ENCODE results near the gene AXIN2. TPM values are rescaled to one million over a fixed set of nuclear protein-coding genes. Genes with fewer than 3 reads are reported as not detected.

Gene AXIN2
- polyA plus RNA-seq, 3 donors = 0.10 TPM; not detected in 2

DNA sequence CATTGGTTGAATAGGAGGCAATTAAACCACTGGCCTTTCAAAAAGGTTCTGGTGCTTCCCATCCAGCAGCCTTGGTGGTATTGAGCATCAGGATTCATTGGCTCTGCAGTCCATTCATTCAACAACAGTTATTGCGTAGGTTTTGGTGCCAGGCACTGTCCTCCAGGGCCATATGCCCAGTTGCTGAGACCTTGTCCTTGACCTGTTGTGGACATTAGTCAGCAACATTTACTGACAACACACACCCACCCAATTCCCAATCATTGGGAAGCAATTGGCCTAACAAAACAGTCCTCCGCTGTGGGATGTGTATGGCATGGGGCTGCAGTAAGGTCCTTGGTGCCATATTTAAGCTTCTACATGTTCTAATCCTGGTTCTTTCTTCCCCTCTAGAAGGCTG, 82.2 kb downstream of the AXIN2 start:
- no peak overlapping the region for H3K4me3 Mint-ChIP-seq
- H3K36me3 Mint-ChIP-seq = no peaks in the 10 kb centered on the region
- H3K79me2 ChIP-seq (ENCODE audit: insufficient read depth, low read length) = no peaks in the 10 kb centered on the region
- H3K36me3 ChIP-seq (replicated peaks in 1 of 2; ENCODE audit: control insufficient read depth in 1 of 2, insufficient read depth in 2 of 2, low read length in 2 of 2) = no peaks in the 10 kb centered on the region
- intact Hi-C loops (cut with micrococcal nuclease) = no loop called here
- no peak for DNase-seq
- H3K27me3 Mint-ChIP-seq (ENCODE audit: low read depth in 3 of 3) = peaks cover 0 to 4% (median 0%) of the 10 kb centered on the region in 3 donors
- peaks cover 0 to 10% of the 10 kb centered on the region in 2 donors for H3K9me3 ChIP-seq (replicated peaks in 1 of 2; ENCODE audit: control insufficient read depth in 1 of 2, insufficient read depth in 1 of 2, low read length in 2 of 2)
- H3K9me3 Mint-ChIP-seq = peaks cover 7 to 24% (median 12%) of the 10 kb centered on the region in 7 donors
- WGBS (ENCODE audit: insufficient coverage) = no CpG with 5 or more reads among the region's 2 CpGs
- no peaks in the 10 kb centered on the region for H4K20me1 ChIP-seq (ENCODE audit: insufficient read depth, low read length)
- no peak overlapping the region for H3K27ac Mint-ChIP-seq
- H3K9ac ChIP-seq (ENCODE audit: insufficient read depth, low read length, poor library complexity, severe bottlenecking) = no peak overlapping the region
- H3K4me3 ChIP-seq (replicated peaks in 1 of 3; ENCODE audit: low read depth in 2 of 3, low read length in 3 of 3) = no peak overlapping the region
- no peak overlapping the region for H3K4me2 ChIP-seq (replicated peaks; ENCODE audit: extremely low read depth, low read length, poor library complexity, severe bottlenecking)
- no peaks in the 10 kb centered on the region for H3K4me1 ChIP-seq (ENCODE audit: control insufficient read depth in 1 of 2, insufficient read depth in 2 of 2, low read length in 2 of 2)
- H3K27ac ChIP-seq (ENCODE audit: low read depth in 1 of 2, low read length in 2 of 2) = no peak overlapping the region
- H3K27me3 ChIP-seq (ENCODE audit: control insufficient read depth in 2 of 2, insufficient read depth in 2 of 2, low read length in 2 of 2) = no peaks in the 10 kb centered on the region
- no peaks in the 10 kb centered on the region for H3K4me1 Mint-ChIP-seq
- TF ChIP-seq, protein P1, sequence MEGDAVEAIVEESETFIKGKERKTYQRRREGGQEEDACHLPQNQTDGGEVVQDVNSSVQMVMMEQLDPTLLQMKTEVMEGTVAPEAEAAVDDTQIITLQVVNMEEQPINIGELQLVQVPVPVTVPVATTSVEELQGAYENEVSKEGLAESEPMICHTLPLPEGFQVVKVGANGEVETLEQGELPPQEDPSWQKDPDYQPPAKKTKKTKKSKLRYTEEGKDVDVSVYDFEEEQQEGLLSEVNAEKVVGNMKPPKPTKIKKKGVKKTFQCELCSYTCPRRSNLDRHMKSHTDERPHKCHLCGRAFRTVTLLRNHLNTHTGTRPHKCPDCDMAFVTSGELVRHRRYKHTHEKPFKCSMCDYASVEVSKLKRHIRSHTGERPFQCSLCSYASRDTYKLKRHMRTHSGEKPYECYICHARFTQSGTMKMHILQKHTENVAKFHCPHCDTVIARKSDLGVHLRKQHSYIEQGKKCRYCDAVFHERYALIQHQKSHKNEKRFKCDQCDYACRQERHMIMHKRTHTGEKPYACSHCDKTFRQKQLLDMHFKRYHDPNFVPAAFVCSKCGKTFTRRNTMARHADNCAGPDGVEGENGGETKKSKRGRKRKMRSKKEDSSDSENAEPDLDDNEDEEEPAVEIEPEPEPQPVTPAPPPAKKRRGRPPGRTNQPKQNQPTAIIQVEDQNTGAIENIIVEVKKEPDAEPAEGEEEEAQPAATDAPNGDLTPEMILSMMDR (IDR thresholded peaks at IDR 0.05) = no peak
- no peak overlapping the region for H2AFZ ChIP-seq (ENCODE audit: insufficient read depth, low read depth, low read length, poor library complexity, severe bottlenecking)
